Cardiac fibroblast (primary cell): ENCODE data around the gene RGN.
A peak's percentile ranks its signal among the peaks of the same experiment; 100 is the strongest.
"Not testable (repeated sequence)": the region's sequence is repeated elsewhere in the genome, so short reads cannot be mapped to it uniquely, and the experiment has no call there.

Source experiments
- DNase-seq, 2 donors: peaks; one replicate each; pipeline versions ENCODE4 v3.0.0 to v3.0.0-alpha.2; 2010; ENCODE audit warnings: low read depth in 2 of 2
- H3K4me3 ChIP-seq, 2 donors: replicated peaks in 1 of 2; 1 replicate in 1 of 2; 2 replicates in 1 of 2; pipeline ENCODE4 v1.5.1; 2011; ENCODE audit warnings: low read depth in 2 of 2, low read length in 2 of 2, mild to moderate bottlenecking in 2 of 2, moderate library complexity in 1 of 2
- TF ChIP-seq, protein P1 (sequence below): IDR thresholded peaks from one replicate; pipeline ENCODE4 v1.5.1; 2011; ENCODE audit warnings: low read depth, mild to moderate bottlenecking, low read length, inconsistent platforms

RGN gene

DNA sequence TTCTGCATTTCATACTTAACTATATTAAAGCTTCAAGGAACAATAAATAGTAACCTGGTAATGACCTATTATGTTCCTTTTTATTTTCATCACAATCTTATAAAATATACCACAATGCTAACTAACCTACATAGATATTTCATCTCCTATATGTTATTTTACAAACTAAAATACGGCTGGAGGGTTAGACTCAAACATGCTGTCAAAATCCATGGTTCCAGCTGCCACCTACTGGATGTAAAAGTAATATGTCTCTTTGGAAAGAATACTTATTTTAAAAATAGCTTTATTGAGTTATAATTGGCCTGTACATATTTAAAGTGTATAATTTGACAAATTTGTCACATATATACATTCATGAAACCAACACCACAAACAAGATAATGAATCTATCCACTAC is 15.0 kb downstream of the RGN start:
- peak; percentile 49 to 54 for DNase-seq
- H3K4me3 ChIP-seq, result no peak overlapping the region
- TF ChIP-seq, protein P1, sequence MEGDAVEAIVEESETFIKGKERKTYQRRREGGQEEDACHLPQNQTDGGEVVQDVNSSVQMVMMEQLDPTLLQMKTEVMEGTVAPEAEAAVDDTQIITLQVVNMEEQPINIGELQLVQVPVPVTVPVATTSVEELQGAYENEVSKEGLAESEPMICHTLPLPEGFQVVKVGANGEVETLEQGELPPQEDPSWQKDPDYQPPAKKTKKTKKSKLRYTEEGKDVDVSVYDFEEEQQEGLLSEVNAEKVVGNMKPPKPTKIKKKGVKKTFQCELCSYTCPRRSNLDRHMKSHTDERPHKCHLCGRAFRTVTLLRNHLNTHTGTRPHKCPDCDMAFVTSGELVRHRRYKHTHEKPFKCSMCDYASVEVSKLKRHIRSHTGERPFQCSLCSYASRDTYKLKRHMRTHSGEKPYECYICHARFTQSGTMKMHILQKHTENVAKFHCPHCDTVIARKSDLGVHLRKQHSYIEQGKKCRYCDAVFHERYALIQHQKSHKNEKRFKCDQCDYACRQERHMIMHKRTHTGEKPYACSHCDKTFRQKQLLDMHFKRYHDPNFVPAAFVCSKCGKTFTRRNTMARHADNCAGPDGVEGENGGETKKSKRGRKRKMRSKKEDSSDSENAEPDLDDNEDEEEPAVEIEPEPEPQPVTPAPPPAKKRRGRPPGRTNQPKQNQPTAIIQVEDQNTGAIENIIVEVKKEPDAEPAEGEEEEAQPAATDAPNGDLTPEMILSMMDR, result no peak

DNA sequence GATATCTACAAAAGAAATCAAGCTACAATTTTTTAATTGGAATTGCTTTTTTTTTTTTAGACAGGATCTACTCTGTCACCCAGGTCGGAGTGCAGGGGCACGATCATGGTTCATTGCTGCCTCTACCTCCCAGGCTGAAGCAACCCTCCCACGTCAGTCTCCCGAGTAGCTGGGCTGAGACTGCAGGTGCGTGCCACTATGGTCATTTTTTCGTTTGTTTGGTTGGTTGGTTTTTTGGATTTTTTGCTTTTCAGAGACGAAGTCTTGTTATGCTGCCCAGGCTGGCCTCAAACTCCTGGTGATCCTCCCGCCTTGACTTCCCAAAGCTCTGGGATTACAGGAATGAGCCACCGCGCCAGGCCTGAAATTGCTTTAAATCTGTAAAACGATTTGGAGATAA is 15.6 kb downstream of the RGN start:
- TF ChIP-seq, protein P1, result no peak
- no peak overlapping the region for H3K4me3 ChIP-seq
- DNase-seq, result no peak

DNA sequence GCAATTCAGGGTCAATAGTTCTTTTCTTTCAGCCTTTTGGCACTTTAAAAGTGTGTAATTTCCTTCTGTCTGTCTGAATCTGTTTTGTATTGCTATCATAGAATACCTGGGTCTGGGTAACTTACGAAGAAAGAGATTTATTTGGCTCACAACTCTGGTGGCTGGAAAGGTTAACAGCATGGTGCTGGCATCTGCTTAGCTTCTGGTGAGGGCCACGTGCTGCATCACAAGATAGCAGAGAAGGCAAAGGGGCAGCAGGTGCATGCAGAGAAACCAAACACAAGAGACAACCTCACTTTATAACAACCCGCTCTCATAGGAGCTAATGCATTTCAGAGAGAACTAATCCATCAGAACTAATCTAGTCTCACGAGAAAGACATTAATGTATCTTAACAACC is 18.8 kb downstream of the RGN start:
- no peak for DNase-seq
- H3K4me3 ChIP-seq, result no peak overlapping the region
- TF ChIP-seq, protein P1, result no peak

DNA sequence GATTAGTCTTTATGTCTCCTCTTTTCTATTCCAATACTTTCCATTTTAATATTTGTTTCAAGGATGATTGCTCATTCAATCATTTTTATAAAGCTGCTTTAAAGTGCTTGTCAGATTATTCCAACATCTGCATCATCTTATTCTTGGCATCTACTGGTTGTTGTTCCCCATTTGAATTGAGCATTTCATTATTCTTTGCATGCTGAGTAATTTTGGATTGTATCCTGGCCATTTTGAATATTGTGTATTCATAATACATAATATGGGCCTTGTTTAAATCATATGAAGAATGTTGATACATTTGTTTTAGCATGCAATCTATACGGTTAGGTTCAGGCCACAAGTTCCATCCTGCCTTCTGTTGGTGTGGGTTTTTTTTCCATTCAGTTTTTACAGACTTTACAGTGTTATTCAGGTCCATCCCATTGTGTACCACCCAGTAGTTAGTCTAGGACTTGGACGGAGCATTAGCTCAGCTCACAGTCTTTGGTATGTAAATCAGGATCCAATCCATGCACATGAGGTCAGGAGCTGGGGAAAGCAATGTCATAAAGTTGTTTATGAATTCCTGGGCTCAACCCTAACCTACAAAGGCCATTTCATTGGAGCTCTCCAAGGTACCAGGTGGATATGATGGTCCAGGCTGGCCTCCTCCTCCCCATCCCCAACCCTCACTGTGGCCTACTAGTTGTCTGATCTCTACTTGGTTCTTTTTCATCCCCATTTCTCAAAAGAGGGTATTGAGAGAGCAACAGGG is 20.3 kb downstream of the RGN start:
- TF ChIP-seq, protein P1, result no peak
- no peak for DNase-seq
- H3K4me3 ChIP-seq, result no peak overlapping the region

DNA sequence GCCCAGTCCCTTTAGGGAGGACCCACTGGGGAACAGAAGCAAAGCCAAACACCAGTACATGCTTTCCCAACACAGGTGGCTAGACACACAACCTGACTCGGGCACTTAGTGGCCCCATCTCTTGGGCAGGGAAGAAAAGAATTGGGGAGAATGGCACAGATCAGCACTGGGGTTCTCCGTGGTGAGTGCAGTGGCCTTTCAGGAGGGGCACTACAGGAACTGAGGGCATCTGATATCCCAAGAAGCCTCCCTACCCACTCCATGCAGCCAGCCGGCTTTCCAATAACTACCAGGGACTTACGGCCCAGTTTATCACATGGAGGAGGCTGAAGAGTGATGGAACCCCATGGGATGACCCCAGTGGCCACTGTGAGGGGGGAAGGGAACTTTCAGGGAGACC is 23.0 kb downstream of the RGN start:
- no peak for DNase-seq
- TF ChIP-seq, protein P1, result no peak
- no peak overlapping the region for H3K4me3 ChIP-seq

DNA sequence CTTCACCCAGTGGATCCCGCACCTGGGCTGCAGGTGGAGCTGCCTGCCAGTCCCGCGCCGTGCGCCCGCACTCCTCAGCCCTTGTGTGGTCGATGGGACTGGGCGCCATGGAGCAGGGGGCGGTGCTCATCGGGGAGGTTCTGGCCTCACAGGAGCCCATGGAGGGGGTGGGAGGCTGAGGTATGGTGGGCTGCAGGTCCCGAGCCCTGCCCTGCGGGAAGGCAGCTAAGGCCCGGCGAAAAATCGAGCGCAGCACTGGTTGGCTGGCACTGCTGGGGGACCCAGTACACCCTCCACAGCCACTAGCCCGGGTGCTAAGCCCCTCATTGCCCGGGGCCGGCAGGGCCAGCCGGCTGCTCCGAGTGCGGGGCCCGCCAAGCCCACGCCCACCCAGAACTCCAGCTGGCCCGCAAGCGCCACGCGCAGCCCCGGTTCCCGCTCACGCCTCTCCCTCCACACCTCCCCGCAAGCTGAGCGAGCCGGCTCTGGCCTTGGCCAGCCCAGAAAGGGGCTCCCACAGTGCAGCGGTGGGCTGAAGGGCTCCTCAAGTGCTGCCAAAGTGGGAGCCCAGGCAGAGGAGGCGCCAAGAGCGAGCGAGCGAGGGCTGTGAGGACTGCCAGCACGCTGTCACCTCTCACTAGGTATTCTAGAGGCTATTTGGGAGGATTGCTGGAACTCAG is 32.8 kb downstream of the RGN start:
- H3K4me3 ChIP-seq, DNase-seq: not testable (repeated sequence)

DNA sequence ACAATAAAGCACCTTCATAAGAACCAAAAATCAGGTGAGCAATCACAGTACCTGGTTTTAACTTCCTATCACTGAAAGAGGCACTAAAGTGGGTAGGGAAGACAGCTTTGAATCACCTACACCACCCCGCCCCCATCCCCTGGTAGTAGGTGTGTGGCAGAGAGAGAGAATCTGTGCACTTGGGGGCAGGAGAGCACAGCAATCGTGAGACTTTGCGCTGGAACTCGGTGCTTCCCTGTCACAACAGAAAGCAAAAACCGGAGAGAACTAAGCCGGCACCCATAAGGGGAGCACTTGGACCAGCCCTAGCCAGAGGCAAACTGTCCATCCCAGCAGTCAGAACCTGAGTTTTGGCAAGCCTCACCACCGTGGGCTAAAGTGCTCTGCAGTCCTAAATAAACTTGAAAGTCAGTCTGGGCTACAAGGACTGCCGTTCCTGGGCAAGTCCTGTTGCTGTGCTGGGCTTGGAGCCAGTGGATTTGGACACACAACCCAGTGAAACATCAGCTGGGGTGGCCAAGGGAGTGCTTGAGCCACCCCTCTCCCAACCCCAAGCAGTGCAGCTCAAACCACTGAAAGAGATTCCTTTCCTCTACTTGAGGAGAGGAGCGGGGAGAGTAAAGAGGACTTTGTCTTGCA is 34.2 kb downstream of the RGN start:
- TF ChIP-seq, protein P1, result no peak
- DNase-seq, result peak in 1 of 2 donors; percentile 14
- no peak overlapping the region for H3K4me3 ChIP-seq

DNA sequence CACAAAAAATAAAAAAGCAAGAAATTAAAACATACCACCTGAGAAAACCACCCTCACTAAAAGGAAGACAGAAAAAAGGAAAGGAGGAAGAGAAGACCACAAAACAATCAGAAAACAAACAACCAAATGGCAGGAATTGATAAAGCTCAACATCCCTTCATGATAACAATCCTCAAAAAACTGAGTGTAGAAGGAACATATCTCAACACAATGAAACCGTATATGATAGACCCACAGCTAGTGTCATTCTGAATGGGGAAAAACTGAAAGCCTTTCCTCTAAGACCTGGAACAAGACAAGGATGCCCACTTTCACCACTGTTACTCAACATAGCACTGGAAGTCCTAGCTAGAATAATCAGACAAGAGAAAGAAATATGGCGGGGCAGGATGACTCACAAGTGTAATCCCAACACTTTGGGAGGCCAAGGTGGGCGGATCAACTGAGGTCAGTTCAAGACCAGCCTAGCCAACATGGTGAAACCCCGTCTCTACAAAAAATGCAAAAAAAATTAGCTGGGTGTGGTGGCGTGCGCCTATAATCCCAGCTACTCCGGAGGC is 38.4 kb downstream of the RGN start:
- not testable (repeated sequence) for DNase-seq, H3K4me3 ChIP-seq

DNA sequence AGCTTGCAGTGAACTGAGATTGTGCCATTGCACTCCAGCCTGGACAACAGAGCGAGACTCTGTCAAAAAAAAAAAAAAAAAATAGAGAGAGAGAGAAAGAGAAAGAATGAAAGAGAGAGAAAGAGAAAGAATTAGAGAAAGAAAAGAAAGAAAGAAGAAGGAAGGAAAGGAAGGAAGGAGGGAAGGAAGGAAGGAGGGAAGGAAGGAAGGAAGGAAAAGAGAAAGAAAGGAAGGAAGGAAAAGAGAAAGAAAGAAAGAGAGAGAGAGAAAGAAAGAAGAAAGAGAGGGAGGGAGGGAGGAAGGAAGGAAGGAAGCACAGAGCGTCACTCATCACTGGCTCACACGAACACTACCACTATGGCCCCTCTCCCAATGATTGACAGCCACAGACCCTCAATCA is 46.2 kb downstream of the RGN start:
- not testable (repeated sequence) for DNase-seq, H3K4me3 ChIP-seq
